GM19025 (cell line): ENCODE results near the gene PRKACA.
"Not testable (repeated sequence)": the region's sequence is repeated elsewhere in the genome, so short reads cannot be mapped to it uniquely, and the experiment has no call there.

Experiments
- ATAC-seq: cut with Tn5 transposase; IDR thresholded peaks from one replicate; pipeline ENCODE4 v1.9.1; 2021; ENCODE audit warnings: mild to moderate bottlenecking, low read depth, moderate library complexity; ENCODE audit not compliant: unreplicated experiment

PRKACA gene

GRCh38 chr19:14053500-14053899 is 64.1 kb downstream of the PRKACA start:
- no peak for ATAC-seq

GRCh38 chr19:14053032-14053431 is 64.5 kb downstream of the PRKACA start:
- no peak for ATAC-seq

- no peak for ATAC-seq
Observed at GRCh38 chr19:14052470-14052869, 65.1 kb downstream of the PRKACA start.

GRCh38 chr19:14051980-14052379 is 65.6 kb downstream of the PRKACA start:
- ATAC-seq, result no peak

- not testable (repeated sequence) for ATAC-seq
Observed at GRCh38 chr19:14050961-14051360, 66.6 kb downstream of the PRKACA start.

GRCh38 chr19:14050512-14050911 is 67.0 kb downstream of the PRKACA start:
- ATAC-seq, result no peak

- ATAC-seq, result no peak
Observed at GRCh38 chr19:14048443-14049153, 69.0 kb downstream of the PRKACA start.

GRCh38 chr19:14047866-14048265 is 69.7 kb downstream of the PRKACA start:
- not testable (repeated sequence) for ATAC-seq

GRCh38 chr19:14042659-14043608 is 74.6 kb downstream of the PRKACA start:
- not testable (repeated sequence) for ATAC-seq
